Activated gamma-delta T cell (primary cell): ENCODE data around the gene SLC7A7.
"Not testable (repeated sequence)": the region's sequence is repeated elsewhere in the genome, so short reads cannot be mapped to it uniquely, and the experiment has no call there.

ENCODE experiments used
- DNase-seq: peaks from one replicate; lab custom pipeline; 2025; lab: John Stamatoyannopoulos, UW
- total RNA-seq, 2 donors: gene quantifications; one replicate each; lab custom pipeline; 2026; lab: John Stamatoyannopoulos, UW

SLC7A7 gene
- total RNA-seq: 0.10 to 0.13 reads per million in 2 donors

DNA sequence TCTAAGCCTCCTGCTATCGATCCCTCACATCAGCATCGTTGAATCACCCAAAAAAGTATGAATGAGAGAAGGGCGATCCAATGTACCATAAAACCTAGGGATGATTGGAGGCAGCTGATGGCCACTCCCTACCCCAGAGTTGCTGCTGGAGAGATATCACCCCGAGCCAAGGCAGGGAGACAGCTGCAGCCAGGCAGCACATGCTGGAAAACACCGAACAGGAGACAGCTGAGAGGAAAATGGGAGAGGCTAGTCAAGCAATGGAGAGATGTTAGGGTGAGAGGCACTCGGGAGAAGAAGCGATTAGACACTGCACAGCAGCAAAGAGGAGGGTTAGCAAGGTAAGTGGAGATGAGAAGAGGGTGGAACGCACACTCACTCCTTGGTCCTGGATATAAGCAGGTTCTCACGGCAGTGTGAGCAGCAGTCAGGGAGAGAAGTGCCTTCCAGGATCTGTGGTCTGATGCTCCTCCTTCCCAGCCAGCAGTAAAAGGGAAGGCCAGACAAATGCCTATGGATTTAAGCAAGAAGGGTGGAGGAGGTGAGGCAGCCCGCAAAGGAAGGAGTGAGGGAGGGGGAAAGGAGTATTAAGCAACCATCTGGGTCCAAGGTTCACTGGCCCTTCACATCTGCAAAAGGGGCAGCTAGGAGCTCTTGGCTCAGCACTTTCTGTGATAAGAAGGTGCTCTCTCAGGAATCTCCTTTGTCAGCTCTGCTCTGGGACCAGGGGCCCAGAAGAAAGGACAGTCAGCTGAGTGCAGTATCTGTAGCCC lies at the start of gene SLC7A7:
SLC7A7 (minus strand) TSS at position 495 of the 773 bp plus-strand sequence. CDS start 2,037 bp downstream, outside the sequence.
- no peak for DNase-seq

DNA sequence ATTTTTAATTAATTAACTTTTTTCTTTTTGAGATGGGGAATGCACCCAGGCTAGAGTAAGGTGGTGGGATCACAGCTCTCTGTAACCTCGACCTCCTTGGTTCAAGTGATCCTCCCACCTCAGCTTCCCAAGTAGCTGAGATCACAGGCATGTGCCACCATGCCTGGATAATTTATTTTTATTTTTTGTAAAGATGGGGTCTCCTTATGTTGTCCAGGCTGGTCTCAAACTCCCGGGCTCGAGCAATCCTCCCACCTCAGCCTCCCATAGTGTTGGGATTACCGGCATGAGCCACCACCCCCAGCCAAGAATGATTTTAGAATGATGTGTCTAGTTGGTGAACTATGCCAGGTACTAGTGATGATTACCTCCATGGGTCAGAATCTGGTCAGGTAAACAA lies 49.7 kb upstream of the SLC7A7 start:
- no peak for DNase-seq

DNA sequence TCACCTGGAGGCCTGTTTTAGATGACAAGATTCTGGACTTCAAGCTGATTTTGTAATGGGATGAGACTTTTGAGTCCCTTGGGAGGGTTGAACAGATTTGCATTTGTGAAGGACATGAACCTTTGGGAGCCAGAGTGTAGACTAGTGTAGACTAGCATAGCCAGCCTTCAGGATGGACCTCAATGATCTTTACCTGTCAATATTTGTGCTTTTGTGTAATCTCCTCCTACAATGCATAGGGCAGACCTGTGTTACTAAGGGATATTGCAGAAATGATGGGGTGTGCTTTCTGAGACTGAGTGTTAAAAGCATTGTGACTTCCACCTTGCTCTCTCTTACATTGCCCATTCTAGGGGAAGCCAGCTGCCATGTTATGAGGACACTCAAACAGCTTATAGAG lies 46.4 kb upstream of the SLC7A7 start:
- DNase-seq: no peak

GRCh38 chr14:22860377-22860776 lies 45.1 kb upstream of the SLC7A7 start:
- not testable (repeated sequence) for DNase-seq

DNA sequence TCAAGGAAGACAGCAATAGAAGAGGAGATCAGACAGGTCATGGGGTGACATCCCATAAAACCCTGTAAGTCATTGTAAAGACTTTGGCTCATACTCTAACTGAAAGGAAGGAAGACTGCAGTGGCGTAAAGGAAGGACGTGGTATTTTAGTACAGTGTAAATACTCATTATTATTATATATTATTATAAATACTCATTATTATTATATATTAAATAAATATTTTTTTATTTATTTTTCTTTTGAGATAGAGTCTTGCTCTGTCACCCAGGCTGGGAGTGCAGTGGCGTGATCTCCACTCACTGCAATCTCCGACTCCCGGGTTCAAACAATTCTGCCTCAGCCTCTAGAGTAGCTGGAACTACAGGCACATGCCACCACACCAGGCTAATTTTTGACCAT lies 41.2 kb upstream of the SLC7A7 start:
- no peak for DNase-seq

DNA sequence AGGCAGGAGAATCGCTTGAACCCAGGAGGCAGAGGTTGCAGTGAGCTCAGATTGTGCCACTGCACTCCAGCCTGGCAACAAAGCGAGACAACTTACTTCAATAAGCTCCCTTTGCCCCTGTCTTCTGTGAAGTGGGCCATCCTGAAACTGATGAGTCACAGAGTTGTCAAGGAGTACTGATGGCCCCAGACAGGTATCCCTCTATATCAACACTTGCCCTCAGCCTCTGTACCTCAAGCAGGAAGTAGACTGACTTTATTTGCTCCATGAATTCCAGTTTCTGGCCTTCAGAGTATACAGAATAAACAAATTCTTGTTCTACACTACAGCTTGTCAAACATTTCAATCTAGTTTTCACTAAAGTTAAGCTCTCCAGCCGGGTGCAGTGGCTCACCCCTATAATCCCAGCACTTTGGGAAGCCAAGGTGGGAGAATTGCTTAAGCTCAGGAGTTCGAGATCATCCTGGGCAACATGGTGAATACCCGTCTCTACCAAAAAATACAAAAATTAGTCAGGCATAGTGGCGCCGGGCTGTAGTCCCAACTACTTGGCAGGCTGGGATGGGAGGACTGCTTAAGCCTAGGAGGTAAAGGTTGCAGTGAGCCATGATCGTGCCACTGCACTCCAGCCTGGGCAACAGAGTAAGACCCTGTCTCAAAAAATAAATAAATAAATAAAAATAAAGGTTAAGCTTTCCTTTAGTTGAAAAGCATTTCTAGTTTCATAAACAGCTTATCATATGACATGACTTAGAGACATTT lies 39.9 kb upstream of the SLC7A7 start:
- no peak for DNase-seq

DNA sequence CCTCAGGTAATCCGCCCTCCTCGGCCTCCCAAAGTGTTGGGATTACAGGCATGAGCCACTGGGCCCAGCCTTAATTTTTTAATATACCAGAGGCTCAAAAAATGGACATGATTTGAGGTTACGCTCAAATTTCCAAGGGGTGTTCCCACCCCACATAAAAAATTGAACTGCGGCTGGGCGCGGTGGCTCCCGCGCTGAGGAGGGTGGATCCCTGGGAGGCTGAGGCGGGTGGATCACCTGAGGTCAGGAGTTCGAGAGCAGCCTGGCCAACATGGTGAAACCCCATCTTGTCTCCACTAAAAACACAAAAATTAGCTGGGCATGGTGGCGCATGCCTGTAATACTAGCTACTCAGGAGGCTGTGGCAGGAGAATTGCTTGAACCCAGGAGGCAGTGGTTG lies 39.1 kb upstream of the SLC7A7 start:
- not testable (repeated sequence) for DNase-seq

GRCh38 chr14:22852940-22853767 lies 37.9 kb upstream of the SLC7A7 start:
- DNase-seq: peak; percentile 24

DNA sequence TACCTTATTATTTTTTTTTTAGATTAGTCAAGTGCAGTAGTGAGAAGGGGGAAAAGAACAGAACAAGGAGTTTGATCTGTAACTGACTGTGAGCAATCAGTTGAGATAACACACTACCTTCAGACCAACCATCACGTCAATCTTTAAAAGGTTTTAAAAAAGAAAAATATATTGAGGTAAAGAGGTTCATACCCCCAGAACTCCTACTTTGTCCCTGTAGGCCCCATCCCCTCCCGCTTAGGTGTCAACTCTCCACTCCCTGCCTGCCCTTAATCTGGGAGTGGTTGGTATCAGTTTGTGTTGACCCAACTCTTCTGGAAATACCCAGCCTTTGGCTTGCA lies 37.3 kb upstream of the SLC7A7 start:
- no peak for DNase-seq

GRCh38 chr14:22852178-22852577 lies 36.9 kb upstream of the SLC7A7 start:
- not testable (repeated sequence) for DNase-seq

- no peak for DNase-seq
Measured at GRCh38 chr14:22850944-22851764, 35.9 kb upstream of the SLC7A7 start.

- no peak for DNase-seq
Measured at GRCh38 chr14:22849212-22849819, 34.1 kb upstream of the SLC7A7 start.

DNA sequence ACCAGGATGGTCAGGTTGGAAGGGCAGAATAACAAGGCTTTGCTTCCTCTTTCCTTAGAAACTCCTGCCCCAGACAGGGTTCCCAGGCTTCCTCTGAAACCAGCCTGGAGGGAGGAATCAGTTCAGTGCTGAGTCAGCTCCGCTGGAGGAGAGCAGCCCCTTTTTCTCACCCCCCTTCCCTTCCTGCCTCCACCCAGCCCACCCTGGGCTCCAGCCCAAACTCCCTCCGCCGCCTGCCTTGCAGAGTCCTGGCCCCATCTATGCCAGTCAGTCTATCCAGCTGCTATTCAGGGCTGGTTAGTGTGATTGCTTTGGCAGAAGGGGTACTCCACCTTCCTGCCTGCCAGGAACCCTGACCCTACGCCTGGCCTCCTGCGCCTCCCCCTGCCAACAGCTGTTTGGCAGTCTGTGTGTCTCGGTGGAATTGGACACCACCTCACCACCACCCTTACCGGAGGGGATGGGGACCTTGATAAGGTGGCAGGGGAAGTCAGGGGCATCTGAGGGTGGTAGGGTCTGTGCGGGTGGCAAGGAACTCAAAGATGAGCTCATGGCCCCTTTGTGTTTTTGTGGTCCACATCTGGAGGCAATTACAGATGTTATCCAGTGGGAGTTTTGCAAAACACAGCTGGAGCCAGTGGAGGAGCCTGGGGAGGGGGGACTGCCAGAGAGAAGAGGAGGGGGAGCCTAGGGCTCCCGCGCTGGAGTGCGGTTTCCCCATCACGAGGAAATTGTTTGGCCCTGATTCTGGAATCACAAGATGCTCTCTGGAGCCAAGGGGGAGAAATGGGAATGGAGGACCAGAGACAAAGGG lies 33.3 kb upstream of the SLC7A7 start:
- DNase-seq: no peak

GRCh38 chr14:22847661-22848341 lies 32.6 kb upstream of the SLC7A7 start:
- DNase-seq: no peak

DNA sequence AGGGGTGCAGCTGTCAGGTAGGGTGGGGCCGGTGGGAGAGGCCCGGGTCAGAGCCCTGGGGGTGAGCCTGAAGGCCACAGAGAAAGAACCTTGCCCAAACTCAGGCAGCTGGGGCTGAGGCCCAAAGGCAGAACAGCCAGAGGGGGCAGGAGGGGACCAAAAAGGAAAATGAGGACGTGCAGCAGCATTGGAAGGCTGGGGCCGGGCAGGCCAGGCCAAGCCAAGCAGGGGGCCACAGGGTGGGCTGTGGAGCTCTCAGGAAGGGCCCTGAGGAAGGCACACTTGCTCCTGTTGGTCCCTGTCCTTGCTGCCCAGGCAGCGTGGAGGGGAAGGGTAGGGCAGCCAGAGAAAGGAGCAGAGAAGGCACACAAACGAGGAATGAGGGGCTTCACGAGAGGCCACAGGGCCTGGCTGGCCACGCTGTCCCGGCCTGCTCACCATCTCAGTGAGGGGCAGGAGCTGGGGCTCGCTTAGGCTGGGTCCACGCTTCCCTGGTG lies 31.6 kb upstream of the SLC7A7 start:
- no peak for DNase-seq

- no peak for DNase-seq
Measured at GRCh38 chr14:22845821-22846625, 30.8 kb upstream of the SLC7A7 start.

DNA sequence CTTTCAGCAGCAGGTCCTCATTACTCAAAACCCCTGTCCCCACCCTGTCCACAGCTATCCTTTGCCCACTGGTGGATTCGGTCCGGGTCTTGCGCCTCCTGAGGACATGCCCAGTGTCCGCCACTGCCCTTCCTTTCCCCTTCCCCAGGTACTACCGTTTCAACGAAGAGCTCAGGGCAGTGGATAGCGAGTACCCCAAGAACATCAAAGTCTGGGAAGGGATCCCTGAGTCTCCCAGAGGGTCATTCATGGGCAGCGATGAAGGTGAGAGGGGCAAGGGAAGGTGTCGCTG lies 29.8 kb upstream of the SLC7A7 start:
- no peak for DNase-seq

DNA sequence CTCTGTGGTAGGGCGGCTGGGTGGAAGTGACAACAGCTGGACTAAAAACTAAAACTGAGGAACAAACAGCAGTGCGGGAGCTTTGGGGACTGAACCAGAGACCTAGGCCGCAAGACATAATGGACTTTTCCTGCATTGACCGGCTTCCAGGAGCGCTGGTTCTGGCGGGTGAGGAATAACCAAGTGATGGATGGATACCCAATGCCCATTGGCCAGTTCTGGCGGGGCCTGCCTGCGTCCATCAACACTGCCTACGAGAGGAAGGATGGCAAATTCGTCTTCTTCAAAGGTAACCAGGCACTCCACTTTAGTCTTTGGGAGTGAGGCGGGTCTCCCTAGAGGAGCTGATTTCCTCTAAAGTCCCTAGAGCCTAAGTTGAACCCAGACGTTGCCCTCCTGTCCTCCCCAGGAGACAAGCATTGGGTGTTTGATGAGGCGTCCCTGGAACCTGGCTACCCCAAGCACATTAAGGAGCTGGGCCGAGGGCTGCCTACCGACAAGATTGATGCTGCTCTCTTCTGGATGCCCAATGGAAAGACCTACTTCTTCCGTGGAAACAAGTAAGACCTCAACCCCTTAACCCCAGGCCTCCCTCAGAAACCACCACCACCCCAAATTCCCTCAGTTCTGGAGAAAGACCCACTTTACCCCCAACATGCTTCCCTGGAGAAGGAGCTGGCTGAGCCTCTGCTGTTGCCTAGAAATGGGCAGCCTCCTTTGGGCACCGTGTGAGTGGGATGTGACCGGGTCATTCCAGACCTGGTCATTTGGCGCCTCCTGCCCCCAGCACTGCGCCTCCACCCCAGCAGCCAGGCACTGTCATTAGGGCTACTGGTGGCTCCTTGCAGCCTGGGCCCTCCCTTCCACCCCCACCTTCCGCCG lies 29.2 kb upstream of the SLC7A7 start:
- DNase-seq: no peak
